Measurements from ENCODE around the gene GRIA1.

DNA sequence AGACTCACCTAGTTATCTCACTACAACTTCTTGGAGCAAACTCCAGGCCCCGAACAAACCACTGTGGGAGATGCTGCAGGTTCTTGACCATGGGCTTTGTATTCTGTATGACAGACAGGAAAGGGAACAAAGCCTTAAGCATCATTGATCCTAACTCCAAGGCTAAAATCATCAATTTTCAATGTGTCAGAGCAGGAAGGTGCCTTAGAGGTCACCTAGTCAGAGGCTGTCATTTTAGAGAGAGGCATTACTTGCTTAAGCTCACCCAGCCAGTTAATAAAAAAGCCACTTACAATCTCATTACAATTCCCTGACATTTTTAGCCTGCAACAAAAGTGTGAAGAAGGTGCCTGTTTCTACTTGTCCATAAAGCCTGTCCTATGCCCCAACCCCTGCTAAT is 275.5 kb downstream of the GRIA1 start:
- TF ChIP-seq POLR2A (IDR thresholded peaks at IDR 0.05; ENCODE audit: low read depth, low read length) (no peak), RELA (IDR thresholded peaks at IDR 0.05; ENCODE audit: borderline replicate concordance, partially characterized antibody) (no peak), ZNF384 (IDR thresholded peaks at IDR 0.05; ENCODE audit: borderline replicate concordance, low read depth, low read length) (no peak), NR2F1 (conservative IDR thresholded peaks at IDR 0.05) (no peak), SMAD5 (IDR thresholded peaks at IDR 0.05; ENCODE audit: low read depth) (no peak), PAX8 (IDR thresholded peaks at IDR 0.05) (no peak), MTA2 (IDR thresholded peaks at IDR 0.05; ENCODE audit: low read depth) (no peak), ZZZ3 (IDR thresholded peaks at IDR 0.05; ENCODE audit: control insufficient read depth, insufficient read length, low read depth) (no peak), ETV6 (conservative IDR thresholded peaks at IDR 0.05 in 1 of 2, IDR thresholded peaks at IDR 0.05 in 1 of 2; ENCODE audit: borderline replicate concordance in 1 of 2, low read depth in 1 of 2) (no peak), SUZ12 (IDR thresholded peaks at IDR 0.05; ENCODE audit: unreplicated experiment) (no peak), CREM (IDR thresholded peaks at IDR 0.05; ENCODE audit: low read depth) (no peak)
- TF ChIP-seq, protein P1, sequence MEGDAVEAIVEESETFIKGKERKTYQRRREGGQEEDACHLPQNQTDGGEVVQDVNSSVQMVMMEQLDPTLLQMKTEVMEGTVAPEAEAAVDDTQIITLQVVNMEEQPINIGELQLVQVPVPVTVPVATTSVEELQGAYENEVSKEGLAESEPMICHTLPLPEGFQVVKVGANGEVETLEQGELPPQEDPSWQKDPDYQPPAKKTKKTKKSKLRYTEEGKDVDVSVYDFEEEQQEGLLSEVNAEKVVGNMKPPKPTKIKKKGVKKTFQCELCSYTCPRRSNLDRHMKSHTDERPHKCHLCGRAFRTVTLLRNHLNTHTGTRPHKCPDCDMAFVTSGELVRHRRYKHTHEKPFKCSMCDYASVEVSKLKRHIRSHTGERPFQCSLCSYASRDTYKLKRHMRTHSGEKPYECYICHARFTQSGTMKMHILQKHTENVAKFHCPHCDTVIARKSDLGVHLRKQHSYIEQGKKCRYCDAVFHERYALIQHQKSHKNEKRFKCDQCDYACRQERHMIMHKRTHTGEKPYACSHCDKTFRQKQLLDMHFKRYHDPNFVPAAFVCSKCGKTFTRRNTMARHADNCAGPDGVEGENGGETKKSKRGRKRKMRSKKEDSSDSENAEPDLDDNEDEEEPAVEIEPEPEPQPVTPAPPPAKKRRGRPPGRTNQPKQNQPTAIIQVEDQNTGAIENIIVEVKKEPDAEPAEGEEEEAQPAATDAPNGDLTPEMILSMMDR (IDR thresholded peaks at IDR 0.05 in 2 of 3, conservative IDR thresholded peaks at IDR 0.05 in 1 of 3; ENCODE audit: control insufficient read depth in 2 of 3, extremely low read depth in 1 of 3, insufficient read depth in 1 of 3, low read depth in 3 of 3, low read length in 3 of 3) = no peak
- TF ChIP-seq, protein P2, sequence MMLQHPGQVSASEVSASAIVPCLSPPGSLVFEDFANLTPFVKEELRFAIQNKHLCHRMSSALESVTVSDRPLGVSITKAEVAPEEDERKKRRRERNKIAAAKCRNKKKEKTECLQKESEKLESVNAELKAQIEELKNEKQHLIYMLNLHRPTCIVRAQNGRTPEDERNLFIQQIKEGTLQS (IDR thresholded peaks at IDR 0.05; ENCODE audit: borderline replicate concordance, extremely low read depth, low read depth, low read length) = no peak

Measured in GM12878 (cell line).